K562 (cell line): ENCODE measurements around the gene BRAT1. TPM values are rescaled to one million over a fixed set of nuclear protein-coding genes. Genes with fewer than 3 reads are reported as not detected.

ENCODE experiments used
- ATAC-seq: fragments of 200-7000 bp; cut with Tn5 transposase; 3 replicates; pipeline ENCODE4 v1.9.1; 2020; ENCODE audit warnings: moderate library complexity
- BruUV-seq: library from RNA; stranded (reverse); fragments of 400-500 nt; replicated peaks from 2 replicates; lab custom pipeline; 2021; lab: Mats Ljungman, UMichigan
- CTCF ChIA-PET: fragments of 300-600 bp; formaldehyde crosslinking; extraction: SDS; loops from one replicate; lab custom pipeline; 2021; ENCODE audit warnings: low intra/inter-chr PET ratio; lab: Yijun Ruan, JAX
- POLR2A ChIA-PET: fragments of 300-600, 350-650 bp; sonication (Branson Sonifier 250); formaldehyde crosslinking; extraction: SDS; loops from one replicate; lab custom pipeline; 2021; ENCODE audit warnings: antibody characterized with exemption, inconsistent platforms; lab: Yijun Ruan, JAX
- DNase-seq, 4 experiments: peaks; one replicate each; pipeline versions ENCODE4 v3.0.0 to v3.0.0-alpha.2; 2011 to 2018; ENCODE audit warnings: low spot score in 3 of 4, mixed read lengths in 3 of 4; ENCODE audit errors: extremely low read depth in 1 of 4
- FAIRE-seq: peaks from 2 replicates; lab custom pipeline; 2011; peaks lifted over from hg19 to GRCh38; lab: Jason Lieb, UNC
- H2AFZ ChIP-seq: 2 replicates; pipeline ENCODE4 v1.6.0; 2011; ENCODE audit warnings: low read depth, low read length, control low read depth, inconsistent platforms
- H3K27ac ChIP-seq: fragments of 200-600 bp; 3 replicates; pipeline ENCODE4 v1.8.0; 2011; ENCODE audit warnings: low read depth, mild to moderate bottlenecking, control low read depth, inconsistent platforms, low read length, moderate library complexity, mixed read lengths; ENCODE audit errors: extremely low read depth
- H3K27me3 ChIP-seq, 2 experiments: fragments of 300-600 bp in 1 of 2; 2 replicates in 1 of 2; 3 replicates in 1 of 2; pipeline versions ENCODE4 v1.6.0 to v1.8.0; 2011; ENCODE audit warnings: inconsistent platforms in 2 of 2, low read length in 2 of 2, mild to moderate bottlenecking in 1 of 2, mixed read lengths in 1 of 2, moderate library complexity in 1 of 2; ENCODE audit not compliant: control insufficient read depth in 2 of 2, insufficient read depth in 2 of 2
- H3K36me3 ChIP-seq: fragments of 300-600 bp; 3 replicates; pipeline ENCODE4 v1.8.0; 2011; ENCODE audit warnings: mild to moderate bottlenecking, low read length, inconsistent platforms; ENCODE audit not compliant: control insufficient read depth, insufficient read depth
- H3K4me1 ChIP-seq, 2 experiments: fragments of 200-600 bp in 1 of 2; replicated peaks in 1 of 2; 2 replicates in 1 of 2; 3 replicates in 1 of 2; pipeline versions ENCODE4 v1.5.1 to v1.8.0; 2011; ENCODE audit warnings: inconsistent platforms in 2 of 2, low read length in 2 of 2, mild to moderate bottlenecking in 1 of 2, mixed read lengths in 1 of 2, moderate library complexity in 1 of 2; ENCODE audit not compliant: control insufficient read depth in 2 of 2, insufficient read depth in 2 of 2
- H3K4me2 ChIP-seq: 2 replicates; pipeline ENCODE4 v1.6.1; 2011; ENCODE audit warnings: low read length, control low read depth, inconsistent platforms, mixed read lengths; ENCODE audit not compliant: insufficient read depth
- H3K4me3 ChIP-seq: fragments of 200-600 bp; sonication (generic), shearing (Covaris generic); 2 replicates; pipeline ENCODE4 v1.5.1; 2016; ENCODE audit warnings: control low read depth, inconsistent platforms
- H3K79me2 ChIP-seq: fragments of 200-600 bp; 3 replicates; pipeline ENCODE4 v1.8.0; 2011; ENCODE audit warnings: low read length, inconsistent platforms; ENCODE audit not compliant: control insufficient read depth, insufficient read depth
- H3K9ac ChIP-seq, 2 experiments: 2 replicates each; pipeline versions ENCODE4 v1.6.0 to v1.6.1; 2011; ENCODE audit warnings: low read depth in 2 of 2, low read length in 2 of 2, control low read depth in 1 of 2, inconsistent platforms in 1 of 2, mild to moderate bottlenecking in 1 of 2, mixed read lengths in 1 of 2; ENCODE audit not compliant: insufficient read depth in 1 of 2
- H3K9me1 ChIP-seq: one replicate; pipeline ENCODE4 v1.6.0; 2011; ENCODE audit warnings: inconsistent platforms, mild to moderate bottlenecking, low read length, moderate library complexity; ENCODE audit not compliant: control insufficient read depth, insufficient read depth
- H3K9me3 ChIP-seq: replicated peaks from 2 replicates; pipeline ENCODE4 v1.5.1; 2011; ENCODE audit warnings: low read depth, low read length, inconsistent platforms; ENCODE audit not compliant: control insufficient read depth, insufficient read depth
- H4K20me1 ChIP-seq: replicated peaks from 2 replicates; pipeline ENCODE4 v1.6.1; 2011; ENCODE audit warnings: low read length, inconsistent platforms, mixed read lengths; ENCODE audit not compliant: control insufficient read depth, insufficient read depth
- CBX1 ChIP-seq: sonication (generic); IDR thresholded peaks from 2 replicates; pipeline ENCODE4 v1.6.1; 2016; ENCODE audit warnings: antibody characterized with exemption, low read depth, mild to moderate bottlenecking
- E2F4 ChIP-seq: sonication (generic); formaldehyde crosslinking; IDR thresholded peaks from 2 replicates; pipeline ENCODE4 v1.8.0; 2022; ENCODE audit warnings: mild to moderate bottlenecking, low read depth, missing genetic modification reagents
- GTF2E2 ChIP-seq: fragments of 200-800 bp; sonication (Bioruptor generic); IDR thresholded peaks from 2 replicates; pipeline ENCODE4 v1.6.1; 2016; ENCODE audit warnings: missing genetic modification characterization, missing compliant biosample characterization
- HDGF ChIP-seq: fragments of 450-650 bp; IDR thresholded peaks from 2 replicates; pipeline ENCODE4 v1.6.1; 2016
- MED1 ChIP-seq: sonication (generic); formaldehyde crosslinking; IDR thresholded peaks from 2 replicates; pipeline ENCODE4 v1.8.1; 2023; ENCODE audit warnings: missing genetic modification reagents, borderline replicate concordance
- MXD1 ChIP-seq: fragments of 250-450 bp; sonication (Bioruptor Pico); IDR thresholded peaks from 2 replicates; pipeline ENCODE4 v1.8.0; 2021; ENCODE audit warnings: borderline replicate concordance, mild to moderate bottlenecking, moderate library complexity; ENCODE audit not compliant: poor library complexity, severe bottlenecking
- NFRKB ChIP-seq: fragments of 450-650 bp; IDR thresholded peaks from 2 replicates; pipeline ENCODE4 v1.6.1; 2016; ENCODE audit warnings: low read depth
- RBM25 ChIP-seq: fragments of 200-400 bp; formaldehyde crosslinking; IDR thresholded peaks from 2 replicates; pipeline ENCODE4 v1.6.1; 2018; ENCODE audit warnings: low read length, low read depth, moderate library complexity; ENCODE audit not compliant: severe bottlenecking
- RBM39 ChIP-seq: fragments of 200-400 bp; formaldehyde crosslinking; optimal IDR thresholded peaks from 2 replicates; pipeline ENCODE3; 2018; ENCODE audit warnings: low read depth, low read length
- SIN3B ChIP-seq: fragments of 450-650 bp; IDR thresholded peaks from 2 replicates; pipeline ENCODE4 v1.6.1; 2017; ENCODE audit warnings: low read depth, mild to moderate bottlenecking, moderate library complexity
- SLC30A9 ChIP-seq: fragments of 250-450 bp; sonication (Bioruptor Pico); IDR thresholded peaks from 2 replicates; pipeline ENCODE4 v1.8.0; 2022; ENCODE audit warnings: mild to moderate bottlenecking, moderate library complexity
- SREBF2 ChIP-seq: sonication (generic); formaldehyde crosslinking; IDR thresholded peaks from 2 replicates; pipeline ENCODE4 v1.4.0; 2020; ENCODE audit warnings: mild to moderate bottlenecking, missing genetic modification reagents
- ZNF121 ChIP-seq: sonication (generic); formaldehyde crosslinking; conservative IDR thresholded peaks from 2 replicates; pipeline ENCODE4 v1.8.0; 2022; ENCODE audit warnings: missing genetic modification reagents
- ZNF24 ChIP-seq: fragments of 450-650 bp; IDR thresholded peaks from 2 replicates; pipeline ENCODE4 v1.6.1; 2016
- ZNF280A ChIP-seq: fragments of 450-650 bp; IDR thresholded peaks from 2 replicates; pipeline ENCODE4 v1.6.1; 2018; ENCODE audit warnings: mild to moderate bottlenecking, low read depth; ENCODE audit not compliant: partially characterized antibody
- WGBS: fragments of 100-300 bp; shearing (Covaris generic); methylation state at CpG from one replicate; pipeline ENCODE4 v1.1.6; 2016; ENCODE audit warnings: low coverage, mixed read lengths; ENCODE audit not compliant: insufficient coverage; ENCODE audit errors: missing lambda C conversion rate; 5-methylcytosine and 5-hydroxymethylcytosine counted together
- in situ Hi-C: fragments of 300-500 bp; cut with MboI; formaldehyde crosslinking; loops from 4 replicates; pipeline ENCODE4 v1.15.0; 2018; ENCODE audit warnings: inconsistent platforms, mixed read lengths
- intact Hi-C: fragments of 100-400 bp; cut with micrococcal nuclease; formaldehyde crosslinking; loops from 2 replicates; pipeline ENCODE4 v1.14.2; 2022
- polyA plus RNA-seq, 8 experiments: library from polyadenylated mRNA; depleted of rRNA in 4 of 8; stranded (reverse) in 5 of 8; unstranded in 3 of 8; fragments of >200 nt; fragmentation: Nextera tagmentation in 2 of 8; fragmentation: Illumina TruSeq in 1 of 8; extraction: Ambion mirVana in 2 of 8; extraction: Trizol in 1 of 8; gene quantifications; 2 replicates each; pipeline versions ENCODE4 v1.2.1 to v1.2.3, GENCODE V29; 2011 to 2014; ENCODE audit warnings: inconsistent platforms in 1 of 8, missing spikeins in 1 of 8
- total RNA-seq, 7 experiments: library from RNA; depleted of rRNA in 6 of 7; stranded (reverse); fragments of >200 nt in 6 of 7; fragmentation: Illumina TruSeq in 2 of 7; extraction: Trizol in 2 of 7; gene quantifications; 2 replicates each; pipeline versions ENCODE4 v1.2.1 to v1.2.3, GENCODE V29; 2011 to 2021; ENCODE audit warnings: low replicate concordance in 1 of 7

Gene BRAT1
- total and polyA plus RNA-seq, 9 of the 15 experiments (the other 6 are each of a cell fraction or from before 2014, with no cell fraction given): 0.13 to 49.6 (median 10.5) TPM

GRCh38 chr7:2566890-2567678, 11.8 kb upstream of the BRAT1 start:
- in situ Hi-C loops: no loop called here
- WGBS: 70% methylated on average over 28 of the region's 28 CpGs
- no TSS peak for BruUV-seq

More at GRCh38 chr7:2566890-2567678, 11.8 kb upstream of the BRAT1 start:
- Histone ChIP-seq H3K79me2 (no peaks in the 10 kb centered on the region), H3K9ac (peak overlapping the region in 1 of 2 experiments; percentile 49; a peak in 2 of 4 replicates), H4K20me1 (peaks cover 12% of the 10 kb centered on the region), H3K36me3 (no peaks in the 10 kb centered on the region; the same call in 2 of the 3 replicates), H3K27me3 (no peaks in the 10 kb centered on the region), H3K4me3 (no peak overlapping the region), H3K4me2 (no peak overlapping the region), H3K9me3 (no peaks in the 10 kb centered on the region), H2AFZ (no peak overlapping the region), H3K27ac (no peak overlapping the region), H3K4me1 (peaks cover 8 to 12% of the 10 kb centered on the region in 2 experiments; a peak in 4 of 5 replicates), H3K9me1 (no peaks in the 10 kb centered on the region)
- FAIRE-seq (no peak), DNase-seq (no peak), ATAC-seq (no peak)
- POLR2A ChIA-PET: interaction anchor here (0.6 kb wide), 1 partner anchor 1896 kb away, joined by 3 read pairs; no protein-coding TSS in a partner anchor
- CTCF ChIA-PET: no interaction called here
- TF ChIP-seq GTF2E2 (tag) (no peak), NFRKB (no peak), HDGF (no peak), MXD1 (CRISPR knock-in tag) (no peak), CBX1 (no peak), SLC30A9 (CRISPR knock-in tag) (no peak), RBM39 (no peak), SREBF2 (CRISPR knock-in tag) (no peak), ZNF121 (CRISPR knock-in tag) (no peak), ZNF280A (no peak), ZNF24 (no peak), MED1 (CRISPR knock-in tag) (no peak), SIN3B (no peak), E2F4 (no peak), RBM25 (no peak)
- intact Hi-C loops: loop anchor here (5.0 to 10.0 kb wide), 3 partner anchors 88 to 118 kb away; partner anchors contain the start of genes AMZ1 and GRIFIN
